ENCODE measurements around the gene QRFP.

QRFP gene

DNA sequence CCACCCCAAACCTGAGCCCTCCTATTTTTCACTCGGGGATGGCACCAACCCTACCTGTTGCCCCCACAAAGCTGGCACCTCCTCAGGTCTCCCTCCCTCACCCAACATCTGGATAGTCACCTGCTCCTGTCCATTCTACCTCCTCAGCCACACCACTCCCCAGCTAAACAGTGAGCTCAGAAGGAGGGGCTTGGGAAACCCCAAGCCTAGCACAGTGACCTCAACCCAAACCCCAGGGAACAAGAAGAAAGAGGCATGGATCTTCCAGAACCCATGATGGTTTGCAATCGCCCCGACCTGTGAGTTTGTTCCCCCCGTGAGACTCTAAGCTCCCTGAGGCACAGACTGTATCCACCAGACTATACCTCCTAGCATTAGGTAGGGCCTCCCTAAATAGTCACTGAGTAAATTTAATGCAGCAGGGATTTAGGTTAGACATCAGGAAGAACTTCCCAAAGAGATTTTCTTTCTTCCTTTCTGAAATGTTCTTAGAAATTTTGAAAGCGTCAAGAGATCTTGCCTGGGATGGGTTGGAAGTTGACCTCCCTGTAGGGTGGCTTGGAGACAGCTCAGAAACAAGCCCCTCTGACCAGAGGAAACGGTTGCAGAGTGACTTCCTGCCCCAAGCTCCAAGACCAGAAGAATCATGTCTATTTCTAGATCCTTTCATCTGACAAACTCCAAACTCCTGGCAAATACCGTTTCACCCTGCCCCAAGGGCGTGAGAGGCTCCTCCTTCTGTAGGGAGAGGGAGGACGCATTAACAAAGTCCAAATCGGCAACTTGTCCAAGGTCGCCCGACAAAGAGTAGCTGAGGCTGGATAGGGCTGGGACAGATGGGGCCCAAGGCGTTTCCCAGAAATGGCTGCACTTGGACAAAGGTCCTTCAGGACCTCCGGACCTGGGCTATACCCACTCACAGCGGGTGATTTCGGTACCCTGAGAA, 38.4 kb upstream of the QRFP start:
- no peak overlapping the region for H3K9ac ChIP-seq (ENCODE audit: low read length)
- H3K4me3 ChIP-seq (ENCODE audit: low read length), result no peak overlapping the region
- peaks cover 64% of the 10 kb centered on the region for H3K4me1 ChIP-seq (ENCODE audit: low read length)
- H3K36me3 ChIP-seq (replicated peaks; ENCODE audit: low read depth, low read length), result no peaks in the 10 kb centered on the region
- H3K79me2 ChIP-seq (ENCODE audit: low read length), result no peaks in the 10 kb centered on the region
- peaks cover 31% of the 10 kb centered on the region for H3K27me3 ChIP-seq (ENCODE audit: low read depth, low read length)
- no peaks in the 10 kb centered on the region for H4K20me1 ChIP-seq (ENCODE audit: insufficient read depth, low read length)
- no peak overlapping the region for H2AFZ ChIP-seq (ENCODE audit: low read depth, low read length)
- H3K4me2 ChIP-seq (ENCODE audit: low read length), result no peak overlapping the region
- H3K9me3 ChIP-seq (ENCODE audit: insufficient read depth, low read length), result no peaks in the 10 kb centered on the region
- TF ChIP-seq CTCF (IDR thresholded peaks at IDR 0.05; ENCODE audit: low read depth, low read length), result no peak
- TF ChIP-seq EZH2phosphoT487 (IDR thresholded peaks at IDR 0.05; ENCODE audit: low read depth), result no peak
- H3K27ac ChIP-seq (ENCODE audit: low read length), result no peak overlapping the region

DNA sequence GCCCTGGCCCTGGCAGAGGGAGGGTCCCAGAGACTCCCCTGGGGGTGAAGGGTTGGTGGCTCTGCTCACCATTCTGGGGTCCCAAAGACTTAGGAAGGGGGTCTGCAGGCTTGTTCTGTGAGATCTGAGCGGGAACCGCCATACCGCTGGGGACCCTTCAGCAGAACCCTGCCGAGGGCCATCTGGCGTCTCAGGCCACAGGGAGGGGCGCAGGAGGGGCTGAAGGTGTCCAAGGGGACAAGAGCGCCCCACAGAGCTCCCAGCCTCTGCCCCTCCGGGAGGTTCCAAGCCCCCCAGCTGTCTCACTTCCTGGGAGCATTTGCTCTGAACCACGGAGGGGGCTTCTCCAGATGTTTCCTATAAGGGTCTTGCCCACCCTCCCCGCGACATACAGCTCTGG, 37.6 kb upstream of the QRFP start:
- peaks cover 29% of the 10 kb centered on the region for H3K27me3 ChIP-seq (ENCODE audit: low read depth, low read length)
- H3K9me3 ChIP-seq (ENCODE audit: insufficient read depth, low read length), result no peaks in the 10 kb centered on the region
- no peak overlapping the region for H3K4me3 ChIP-seq (ENCODE audit: low read length)
- H3K27ac ChIP-seq (ENCODE audit: low read length), result no peak overlapping the region
- no peaks in the 10 kb centered on the region for H3K79me2 ChIP-seq (ENCODE audit: low read length)
- no peaks in the 10 kb centered on the region for H4K20me1 ChIP-seq (ENCODE audit: insufficient read depth, low read length)
- no peak overlapping the region for H3K9ac ChIP-seq (ENCODE audit: low read length)
- H3K36me3 ChIP-seq (replicated peaks; ENCODE audit: low read depth, low read length), result no peaks in the 10 kb centered on the region
- 0 out of 2 replicates have a peak overlapping the region, but pooled peaks have one; percentile 31 for H3K4me2 ChIP-seq (ENCODE audit: low read length)
- H2AFZ ChIP-seq (ENCODE audit: low read depth, low read length), result no peak overlapping the region
- TF ChIP-seq EZH2phosphoT487 (IDR thresholded peaks at IDR 0.05; ENCODE audit: low read depth) (no peak), CTCF (IDR thresholded peaks at IDR 0.05; ENCODE audit: low read depth, low read length) (no peak)
- peaks cover 70% of the 10 kb centered on the region for H3K4me1 ChIP-seq (ENCODE audit: low read length)

- peaks cover 29% of the 10 kb centered on the region for H3K27me3 ChIP-seq (ENCODE audit: low read depth, low read length)
Measured at GRCh38 chr9:130933114-130934046, 36.8 kb upstream of the QRFP start.

More at GRCh38 chr9:130933114-130934046, 36.8 kb upstream of the QRFP start:
- H4K20me1 ChIP-seq (ENCODE audit: insufficient read depth, low read length), result no peaks in the 10 kb centered on the region
- no peak overlapping the region for H2AFZ ChIP-seq (ENCODE audit: low read depth, low read length)
- peak overlapping the region; percentile 41 for H3K4me3 ChIP-seq (ENCODE audit: low read length)
- no peak overlapping the region for H3K27ac ChIP-seq (ENCODE audit: low read length)
- TF ChIP-seq CTCF (IDR thresholded peaks at IDR 0.05; ENCODE audit: low read depth, low read length), result no peak; the same call in 1 of the 2 replicates
- no peak for TF ChIP-seq EZH2phosphoT487 (IDR thresholded peaks at IDR 0.05; ENCODE audit: low read depth)
- H3K4me2 ChIP-seq (ENCODE audit: low read length), result peak overlapping the region; percentile 67
- peaks cover 79% of the 10 kb centered on the region for H3K4me1 ChIP-seq (ENCODE audit: low read length)
- H3K79me2 ChIP-seq (ENCODE audit: low read length), result no peaks in the 10 kb centered on the region
- H3K9me3 ChIP-seq (ENCODE audit: insufficient read depth, low read length), result no peaks in the 10 kb centered on the region
- H3K9ac ChIP-seq (ENCODE audit: low read length), result no peak overlapping the region
- no peaks in the 10 kb centered on the region for H3K36me3 ChIP-seq (replicated peaks; ENCODE audit: low read depth, low read length)
